IPS DF 6.9 (cell line): ENCODE data around the gene TAAR1.
"Not testable (repeated sequence)": the region's sequence is repeated elsewhere in the genome, so short reads cannot be mapped to it uniquely, and the experiment has no call there.

Experiments
- DNase-seq: peaks from one replicate; pipeline ENCODE4 v3.0.0-alpha.2; 2013; ENCODE audit warnings: low read depth, low spot score
- H3K27ac ChIP-seq: one replicate; pipeline ENCODE4 v1.5.1; 2013; ENCODE audit warnings: low read length, control low read depth
- H3K27me3 ChIP-seq: 2 replicates; pipeline ENCODE4 v1.6.1; 2013; ENCODE audit warnings: mild to moderate bottlenecking, low read length; ENCODE audit not compliant: control insufficient read depth, insufficient read depth
- H3K36me3 ChIP-seq: 2 replicates; pipeline ENCODE4 v1.6.1; 2013; ENCODE audit warnings: low read length; ENCODE audit not compliant: control insufficient read depth, insufficient read depth
- H3K4me1 ChIP-seq: 2 replicates; pipeline ENCODE4 v1.6.1; 2013; ENCODE audit warnings: low read length; ENCODE audit not compliant: control insufficient read depth, insufficient read depth
- H3K4me3 ChIP-seq: 2 replicates; pipeline ENCODE4 v1.5.1; 2013; ENCODE audit warnings: mild to moderate bottlenecking, low read length
- H3K9me3 ChIP-seq: 2 replicates; pipeline ENCODE4 v1.6.1; 2013; ENCODE audit warnings: low read length, inconsistent platforms; ENCODE audit not compliant: control insufficient read depth, insufficient read depth
- WGBS: extraction: QIAGEN DNeasy Blood & Tissue Kit; methylation state at CpG from one replicate; pipeline ENCODE4 v1.1.7; 2013; ENCODE audit warnings: mixed read lengths, missing lambda C conversion rate; ENCODE audit not compliant: insufficient read length, insufficient coverage; 5-methylcytosine and 5-hydroxymethylcytosine counted together

Gene TAAR1

GRCh38 chr6:132664309-132665034, 5.5 kb upstream of the TAAR1 start:
- no peak for DNase-seq
- Histone ChIP-seq H3K4me3 (no peak overlapping the region), H3K27ac (no peak overlapping the region), H3K4me1 (no peaks in the 10 kb centered on the region; the same call in 1 of the 2 replicates), H3K9me3 (no peaks in the 10 kb centered on the region), H3K27me3 (no peaks in the 10 kb centered on the region), H3K36me3 (no peaks in the 10 kb centered on the region)
- no CpG with 5 or more reads among the region's 1 CpG for WGBS

- Histone ChIP-seq H3K36me3 (no peaks in the 10 kb centered on the region), H3K4me1 (no peaks in the 10 kb centered on the region; the same call in 1 of the 2 replicates), H3K4me3 (no peak overlapping the region), H3K9me3 (no peaks in the 10 kb centered on the region), H3K27me3 (no peaks in the 10 kb centered on the region), H3K27ac (no peak overlapping the region)
- no peak for DNase-seq
- no CpG with 5 or more reads among the region's 1 CpG for WGBS
These were observed 4.7 kb upstream of the TAAR1 start for GRCh38 chr6:132663661-132664060.

GRCh38 chr6:132661906-132662305, 2.9 kb upstream of the TAAR1 start:
- no peaks in the 10 kb centered on the region for H3K9me3 ChIP-seq
- no peak overlapping the region for H3K27ac ChIP-seq
- H3K36me3 ChIP-seq: no peaks in the 10 kb centered on the region
- H3K4me1 ChIP-seq: no peaks in the 10 kb centered on the region; the same call in 1 of the 2 replicates
- no CpG with 5 or more reads among the region's 4 CpGs for WGBS
- no peaks in the 10 kb centered on the region for H3K27me3 ChIP-seq
- no peak for DNase-seq
- H3K4me3 ChIP-seq: no peak overlapping the region

GRCh38 chr6:132651062-132651461, 7.9 kb downstream of the TAAR1 start:
- DNase-seq: no peak
- no peaks in the 10 kb centered on the region for H3K9me3 ChIP-seq
- no CpG with 5 or more reads among the region's 3 CpGs for WGBS
- H3K36me3 ChIP-seq: no peaks in the 10 kb centered on the region
- no peak overlapping the region for H3K4me3 ChIP-seq
- no peaks in the 10 kb centered on the region for H3K4me1 ChIP-seq
- H3K27ac ChIP-seq: no peak overlapping the region
- H3K27me3 ChIP-seq: no peaks in the 10 kb centered on the region

- no peaks in the 10 kb centered on the region for H3K27me3 ChIP-seq
- H3K9me3 ChIP-seq: no peaks in the 10 kb centered on the region
- no CpG with 5 or more reads among the region's 1 CpG for WGBS
- H3K4me3 ChIP-seq: no peak overlapping the region
- H3K27ac ChIP-seq: no peak overlapping the region
- H3K4me1 ChIP-seq: no peaks in the 10 kb centered on the region
- no peak for DNase-seq
- H3K36me3 ChIP-seq: no peaks in the 10 kb centered on the region
These were observed 8.6 kb downstream of the TAAR1 start for GRCh38 chr6:132650429-132650828.

- Histone ChIP-seq H3K9me3 (no peaks in the 10 kb centered on the region), H3K4me3 (no peak overlapping the region), H3K36me3 (no peaks in the 10 kb centered on the region), H3K27ac (no peak overlapping the region), H3K4me1 (no peaks in the 10 kb centered on the region), H3K27me3 (no peaks in the 10 kb centered on the region)
- no peak for DNase-seq
- 100% methylated on average over 1 of the region's 2 CpGs for WGBS
These were observed 10.2 kb downstream of the TAAR1 start for GRCh38 chr6:132648828-132649227.

GRCh38 chr6:132648356-132648755, 10.6 kb downstream of the TAAR1 start:
- no peaks in the 10 kb centered on the region for H3K36me3 ChIP-seq
- H3K4me3 ChIP-seq: no peak overlapping the region
- no peak for DNase-seq
- H3K27ac ChIP-seq: no peak overlapping the region
- no CpG with 5 or more reads among the region's 2 CpGs for WGBS
- no peaks in the 10 kb centered on the region for H3K9me3 ChIP-seq
- H3K4me1 ChIP-seq: no peaks in the 10 kb centered on the region
- no peaks in the 10 kb centered on the region for H3K27me3 ChIP-seq

GRCh38 chr6:132643547-132643946, 15.4 kb downstream of the TAAR1 start:
- Histone ChIP-seq H3K9me3 (no peaks in the 10 kb centered on the region), H3K27ac (no peak overlapping the region), H3K4me3 (no peak overlapping the region), H3K4me1 (no peaks in the 10 kb centered on the region), H3K27me3 (no peaks in the 10 kb centered on the region), H3K36me3 (no peaks in the 10 kb centered on the region)
- WGBS: no CpG with 5 or more reads among the region's 3 CpGs
- DNase-seq: no peak

GRCh38 chr6:132637135-132637534, 21.8 kb downstream of the TAAR1 start:
- not testable (repeated sequence) for DNase-seq, H3K36me3 ChIP-seq, H3K9me3 ChIP-seq, H3K27me3 ChIP-seq, H3K4me3 ChIP-seq, H3K4me1 ChIP-seq, H3K27ac ChIP-seq
- no CpG with 5 or more reads among the region's 1 CpG for WGBS

GRCh38 chr6:132635906-132636305, 23.1 kb downstream of the TAAR1 start:
- H3K27me3 ChIP-seq, H3K36me3 ChIP-seq: not testable (repeated sequence)
- WGBS: no CpG with 5 or more reads among the region's 3 CpGs

GRCh38 chr6:132635288-132635687, 23.7 kb downstream of the TAAR1 start:
- not testable (repeated sequence) for DNase-seq, H3K4me1 ChIP-seq, H3K27ac ChIP-seq, H3K4me3 ChIP-seq, H3K9me3 ChIP-seq, H3K27me3 ChIP-seq, H3K36me3 ChIP-seq
- WGBS: no CpG with 5 or more reads among the region's 3 CpGs

More at GRCh38 chr6:132635906-132636305, 23.1 kb downstream of the TAAR1 start:
- not testable (repeated sequence) for H3K9me3 ChIP-seq, H3K4me3 ChIP-seq, DNase-seq, H3K4me1 ChIP-seq, H3K27ac ChIP-seq
